CD4-positive, alpha-beta memory T cell (primary cell): ENCODE measurements around the gene MMP17. TPM values are rescaled to one million over a fixed set of nuclear protein-coding genes. Genes with fewer than 3 reads are reported as not detected.
"Not testable (repeated sequence)": the region's sequence is repeated elsewhere in the genome, so short reads cannot be mapped to it uniquely, and the experiment has no call there.

ENCODE experiments used
- CTCF ChIA-PET: fragments of 350-600 bp; sonication (Branson Sonifier 250); formaldehyde crosslinking; loops from one replicate; lab custom pipeline; 2021; ENCODE audit warnings: inconsistent platforms; ENCODE audit not compliant: partially characterized antibody; lab: Charles Lee
- POLR2A ChIA-PET: fragments of 350-600 bp; sonication (Branson Sonifier 250); formaldehyde crosslinking; loops from one replicate; lab custom pipeline; 2021; ENCODE audit not compliant: partially characterized antibody; lab: Charles Lee
- DNase-seq, 5 donors: peaks; one replicate each; pipeline versions ENCODE4 v3.0.0 to v3.0.0-alpha.2; 2020 to 2022; ENCODE audit warnings: mixed read lengths in 1 of 5
- H3K27ac ChIP-seq: one replicate; pipeline ENCODE4 v1.7.0; 2013; ENCODE audit warnings: low read depth, low read length
- H3K27me3 ChIP-seq: 2 replicates; pipeline ENCODE4 v1.7.0; 2013; ENCODE audit warnings: mild to moderate bottlenecking, low read length, moderate library complexity; ENCODE audit not compliant: insufficient read depth
- H3K36me3 ChIP-seq: 2 replicates; pipeline ENCODE4 v1.7.0; 2013; ENCODE audit warnings: mild to moderate bottlenecking, low read length, moderate library complexity; ENCODE audit not compliant: insufficient read depth
- H3K4me1 ChIP-seq: 2 replicates; pipeline ENCODE4 v1.7.0; 2013; ENCODE audit warnings: mild to moderate bottlenecking, low read length, moderate library complexity; ENCODE audit not compliant: insufficient read depth
- H3K4me3 ChIP-seq, 2 donors: one replicate each; pipeline ENCODE4 v1.7.0; 2013; ENCODE audit warnings: low read length in 2 of 2, mild to moderate bottlenecking in 1 of 2
- H3K9me3 ChIP-seq, 2 donors: one replicate each; pipeline ENCODE4 v1.7.0; 2013; ENCODE audit warnings: low read length in 2 of 2, control low read depth in 1 of 2; ENCODE audit not compliant: control insufficient read depth in 1 of 2
- H3K27ac Mint-ChIP-seq, 7 donors: one replicate each; pipeline ENCODE4 v1.8.0; 2020 to 2021; ENCODE audit warnings: mixed read lengths in 7 of 7, mild to moderate bottlenecking in 6 of 7, inconsistent platforms in 3 of 7, moderate library complexity in 3 of 7
- H3K27me3 Mint-ChIP-seq, 2 donors: one replicate each; pipeline ENCODE4 v1.8.0; 2020 to 2021; ENCODE audit warnings: mixed read lengths in 2 of 2
- H3K36me3 Mint-ChIP-seq, 2 donors: one replicate each; pipeline ENCODE4 v1.8.0; 2020 to 2021; ENCODE audit warnings: mixed read lengths in 2 of 2, inconsistent platforms in 1 of 2, mild to moderate bottlenecking in 1 of 2
- H3K4me1 Mint-ChIP-seq, 4 donors: one replicate each; pipeline ENCODE4 v1.8.0; 2020 to 2021; ENCODE audit warnings: mixed read lengths in 4 of 4, mild to moderate bottlenecking in 1 of 4
- H3K4me3 Mint-ChIP-seq, 8 donors: one replicate each; pipeline ENCODE4 v1.8.0; 2020 to 2021; ENCODE audit warnings: mixed read lengths in 8 of 8, mild to moderate bottlenecking in 7 of 8, moderate library complexity in 6 of 8, inconsistent platforms in 3 of 8
- H3K9me3 Mint-ChIP-seq, 8 donors: one replicate each; pipeline ENCODE4 v1.8.0; 2020 to 2021; ENCODE audit warnings: mixed read lengths in 8 of 8, mild to moderate bottlenecking in 5 of 8, inconsistent platforms in 3 of 8, moderate library complexity in 1 of 8
- intact Hi-C: fragments of 100-400 bp; cut with micrococcal nuclease; formaldehyde crosslinking; loops from one replicate; pipeline ENCODE4 v1.15.1; 2023
- polyA plus RNA-seq, 2 donors: library from polyadenylated mRNA; unstranded; fragments of 300-500 nt; fragmentation: Illumina TruSeq; gene quantifications; one replicate each; pipeline ENCODE4 v1.2.3, GENCODE V29; 2021
- total RNA-seq, 2 experiments: library from RNA; stranded (reverse); gene quantifications; one replicate each; pipeline ENCODE4 v1.2.3, GENCODE V29; 2021

Gene MMP17
- total and polyA plus RNA-seq, 4 experiments from 2014 or later: 0.32 to 0.94 TPM; not detected in 2

- POLR2A ChIA-PET: interaction anchor here (0.6 kb wide), 1 partner anchor 34 kb away, joined by 5 read pairs; no protein-coding TSS in a partner anchor
- H3K36me3 Mint-ChIP-seq, H3K4me1 ChIP-seq, H3K4me1 Mint-ChIP-seq, H3K9me3 ChIP-seq, intact Hi-C loops, H3K4me3 ChIP-seq, H3K36me3 ChIP-seq, H3K27me3 Mint-ChIP-seq, H3K27me3 ChIP-seq, DNase-seq, H3K27ac ChIP-seq, CTCF ChIA-PET: not testable (repeated sequence)
- Mint-ChIP-seq H3K4me3 (peak overlapping the region in 2 of 8 donors; percentile 53 to 63), H3K27ac (peak overlapping the region in 1 of 7 donors; percentile 32), H3K9me3 (peaks cover 0 to 23% (median 15%) of the 10 kb centered on the region in 8 donors)
These were observed 18.5 kb upstream of the MMP17 start for GRCh38 chr12:131809476-131810254.

DNA sequence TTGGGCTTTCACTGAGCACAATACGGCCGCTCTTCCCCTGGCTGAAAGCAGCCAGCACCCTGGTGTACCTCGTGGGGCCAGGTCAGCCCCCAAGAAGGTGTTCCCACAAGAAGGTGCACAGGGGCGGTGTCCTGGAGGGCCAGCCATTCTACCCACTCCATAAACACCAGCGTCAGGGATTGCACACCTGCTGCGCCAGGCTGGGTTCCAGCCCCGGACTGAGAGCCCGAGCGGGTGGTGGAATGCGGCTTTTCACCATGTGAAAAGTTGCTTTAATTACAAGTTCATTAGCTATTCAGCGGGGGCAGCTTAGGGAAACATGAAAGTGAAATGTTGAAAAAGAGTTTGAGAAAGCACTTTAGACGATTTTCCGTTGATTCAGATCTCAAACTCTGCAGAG lies 17.5 kb upstream of the MMP17 start:
- ChIA-PET CTCF (no interaction called here), POLR2A (no interaction called here)
- DNase-seq: no peak
- Histone ChIP-seq H3K36me3 (no peaks in the 10 kb centered on the region), H3K27me3 (no peaks in the 10 kb centered on the region), H3K4me3 (no peak overlapping the region), H3K27ac (no peak overlapping the region), H3K4me1 (no peaks in the 10 kb centered on the region), H3K9me3 (no peaks in the 10 kb centered on the region)
- peak overlapping the region in 1 of 7 donors; percentile 29 for H3K27ac Mint-ChIP-seq
- intact Hi-C loops: no loop called here
- H3K27me3 Mint-ChIP-seq: no peaks in the 10 kb centered on the region
- peaks cover 0 to 4% (median 0%) of the 10 kb centered on the region in 4 donors for H3K4me1 Mint-ChIP-seq
- H3K36me3 Mint-ChIP-seq: peaks cover 3 to 9% of the 10 kb centered on the region in 2 donors
- H3K9me3 Mint-ChIP-seq: peaks cover 0 to 23% (median 15%) of the 10 kb centered on the region in 8 donors
- H3K4me3 Mint-ChIP-seq: peak overlapping the region in 2 of 8 donors; percentile 17 to 31

DNA sequence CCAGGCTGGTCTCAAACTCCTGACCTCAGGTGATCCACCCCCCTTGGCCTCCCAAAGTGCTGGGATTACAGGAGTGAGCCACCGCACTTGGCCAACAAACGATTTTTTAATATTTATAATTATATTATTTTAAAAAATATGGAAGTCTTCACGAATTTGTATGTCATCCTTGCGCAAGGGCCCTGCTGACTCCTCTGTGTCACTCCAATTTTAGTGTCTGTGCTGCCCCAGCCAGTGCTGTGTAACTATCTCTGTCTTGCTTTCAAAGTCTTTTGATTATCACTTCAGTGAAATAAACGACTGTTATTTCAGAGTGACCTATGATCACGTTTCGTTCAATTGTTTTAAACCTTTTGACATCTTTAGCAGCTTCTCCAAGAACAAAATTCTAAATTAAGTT lies 13.1 kb upstream of the MMP17 start:
- no peak for DNase-seq
- ChIA-PET CTCF (no interaction called here), POLR2A (no interaction called here)
- H3K27ac Mint-ChIP-seq: no peak overlapping the region
- Histone ChIP-seq H3K4me1 (no peaks in the 10 kb centered on the region), H3K36me3 (no peaks in the 10 kb centered on the region), H3K27ac (no peak overlapping the region), H3K4me3 (no peak overlapping the region), H3K27me3 (no peaks in the 10 kb centered on the region), H3K9me3 (no peaks in the 10 kb centered on the region)
- H3K4me3 Mint-ChIP-seq: no peak overlapping the region
- peaks cover 3 to 9% of the 10 kb centered on the region in 2 donors for H3K36me3 Mint-ChIP-seq
- H3K9me3 Mint-ChIP-seq: peaks cover 0 to 23% (median 14%) of the 10 kb centered on the region in 8 donors
- H3K27me3 Mint-ChIP-seq: no peaks in the 10 kb centered on the region
- intact Hi-C loops: no loop called here
- H3K4me1 Mint-ChIP-seq: peaks cover 0 to 2% (median 0%) of the 10 kb centered on the region in 4 donors

DNA sequence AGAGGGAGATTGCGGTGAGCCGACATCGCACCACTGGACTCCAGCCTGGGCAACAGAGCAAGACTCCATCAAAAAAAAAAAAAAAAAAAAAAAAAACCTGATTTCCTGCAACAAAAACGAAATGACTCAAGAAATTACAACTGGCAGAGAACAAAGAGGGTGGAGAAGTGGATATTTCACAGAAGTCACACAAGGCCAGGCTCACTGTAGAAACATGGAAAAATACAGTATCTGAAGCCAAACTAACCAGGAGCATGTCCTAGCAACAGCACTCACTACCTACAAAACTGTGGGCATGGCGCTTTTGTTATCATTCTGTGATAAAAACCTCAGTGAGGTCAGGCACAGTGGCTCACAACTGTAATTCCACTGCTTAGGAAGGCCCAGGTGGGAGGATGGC lies 11.7 kb upstream of the MMP17 start:
- H3K9me3 ChIP-seq: no peaks in the 10 kb centered on the region
- no peaks in the 10 kb centered on the region for H3K36me3 ChIP-seq
- no peak overlapping the region for H3K4me3 Mint-ChIP-seq
- no peaks in the 10 kb centered on the region for H3K4me1 Mint-ChIP-seq
- ChIA-PET CTCF (no interaction called here), POLR2A (no interaction called here)
- peaks cover 0 to 23% (median 14%) of the 10 kb centered on the region in 8 donors for H3K9me3 Mint-ChIP-seq
- intact Hi-C loops: no loop called here
- no peak overlapping the region for H3K27ac ChIP-seq
- H3K4me1 ChIP-seq: no peaks in the 10 kb centered on the region
- H3K27me3 Mint-ChIP-seq: peaks cover 0 to 2% of the 10 kb centered on the region in 2 donors
- DNase-seq: no peak
- H3K27ac Mint-ChIP-seq: no peak overlapping the region
- no peaks in the 10 kb centered on the region for H3K27me3 ChIP-seq
- H3K36me3 Mint-ChIP-seq: peaks cover 3 to 9% of the 10 kb centered on the region in 2 donors
- H3K4me3 ChIP-seq: no peak overlapping the region

GRCh38 chr12:131817241-131817640 lies 11.0 kb upstream of the MMP17 start:
- Mint-ChIP-seq H3K36me3 (peaks cover 3 to 6% of the 10 kb centered on the region in 2 donors), H3K27ac (no peak overlapping the region), H3K4me1 (no peaks in the 10 kb centered on the region), H3K27me3 (peaks cover 0 to 3% of the 10 kb centered on the region in 2 donors), H3K4me3 (no peak overlapping the region), H3K9me3 (peaks cover 0 to 17% (median 12%) of the 10 kb centered on the region in 8 donors)
- Histone ChIP-seq H3K4me3 (no peak overlapping the region), H3K36me3 (no peaks in the 10 kb centered on the region), H3K4me1 (no peaks in the 10 kb centered on the region), H3K27me3 (no peaks in the 10 kb centered on the region), H3K9me3 (no peaks in the 10 kb centered on the region), H3K27ac (no peak overlapping the region)
- POLR2A ChIA-PET: no interaction called here
- CTCF ChIA-PET: no interaction called here
- intact Hi-C loops: no loop called here
- DNase-seq: no peak

GRCh38 chr12:131818821-131819585 lies 9.2 kb upstream of the MMP17 start:
- no peaks in the 10 kb centered on the region for H3K4me1 Mint-ChIP-seq
- Histone ChIP-seq H3K27ac (no peak overlapping the region), H3K9me3 (no peaks in the 10 kb centered on the region), H3K27me3 (no peaks in the 10 kb centered on the region), H3K4me3 (no peak overlapping the region), H3K4me1 (no peaks in the 10 kb centered on the region), H3K36me3 (no peaks in the 10 kb centered on the region)
- H3K4me3 Mint-ChIP-seq: no peak overlapping the region
- ChIA-PET CTCF (no interaction called here), POLR2A (no interaction called here)
- intact Hi-C loops: no loop called here
- no peaks in the 10 kb centered on the region for H3K36me3 Mint-ChIP-seq
- DNase-seq: no peak
- peaks cover 0 to 3% (median under 1%) of the 10 kb centered on the region in 8 donors for H3K9me3 Mint-ChIP-seq
- peak overlapping the region in 1 of 7 donors; percentile 72 for H3K27ac Mint-ChIP-seq
- H3K27me3 Mint-ChIP-seq: peaks cover 0 to 3% of the 10 kb centered on the region in 2 donors

- no peak overlapping the region for H3K27ac ChIP-seq
- CTCF ChIA-PET: no interaction called here
- intact Hi-C loops: no loop called here
- peak overlapping the region in 1 of 7 donors; percentile 47 for H3K27ac Mint-ChIP-seq
- H3K4me1 ChIP-seq: peaks cover 9% of the 10 kb centered on the region
- no peak overlapping the region for H3K4me3 Mint-ChIP-seq
- H3K9me3 Mint-ChIP-seq: no peaks in the 10 kb centered on the region
- H3K9me3 ChIP-seq: no peaks in the 10 kb centered on the region
- H3K36me3 ChIP-seq: no peaks in the 10 kb centered on the region
- H3K27me3 Mint-ChIP-seq: peaks cover 30 to 32% of the 10 kb centered on the region in 2 donors
- H3K4me3 ChIP-seq: no peak overlapping the region
- H3K27me3 ChIP-seq: peaks cover 18% of the 10 kb centered on the region
- POLR2A ChIA-PET: no interaction called here
- H3K36me3 Mint-ChIP-seq: no peaks in the 10 kb centered on the region
- peaks cover 0 to 6% (median 4%) of the 10 kb centered on the region in 4 donors for H3K4me1 Mint-ChIP-seq
- no peak for DNase-seq
These were observed 3.7 kb upstream of the MMP17 start for GRCh38 chr12:131824450-131824849.
